Endothelial cell of umbilical vein (primary cell): Measurements from ENCODE around the gene CELSR2. TPM values are rescaled to one million over a fixed set of nuclear protein-coding genes. Genes with fewer than 3 reads are reported as not detected.

ENCODE experiments used
- BruUV-seq: library from RNA; stranded (reverse); fragments of 400-500 nt; replicated peaks from 2 replicates; lab custom pipeline; 2021; lab: Mats Ljungman, UMichigan
- CTCF ChIA-PET: fragments of 300-600, 350-600 bp; sonication (Branson Sonifier 250); formaldehyde crosslinking; loops from one replicate; lab custom pipeline; 2021; ENCODE audit warnings: antibody characterized with exemption, inconsistent platforms; lab: Charles Lee
- POLR2A ChIA-PET: fragments of 300-600, 350-600 bp; sonication (Branson Sonifier 250); formaldehyde crosslinking; loops from one replicate; lab custom pipeline; 2021; ENCODE audit warnings: antibody characterized with exemption, inconsistent platforms; lab: Charles Lee
- DNase-seq: peaks from one replicate; pipeline ENCODE4 v3.0.0-alpha.2; 2011; ENCODE audit warnings: low read depth, low spot score
- FAIRE-seq: peaks from 2 replicates; lab custom pipeline; 2011; peaks lifted over from hg19 to GRCh38; lab: Jason Lieb, UNC
- H2AFZ ChIP-seq: 2 replicates; pipeline ENCODE4 v1.6.0; 2012; ENCODE audit warnings: low read depth, low read length, control low read depth, inconsistent platforms
- H3K27ac ChIP-seq: 2 replicates; pipeline ENCODE4 v1.5.1; 2011; ENCODE audit warnings: low read depth, mild to moderate bottlenecking, control low read depth, low read length, moderate library complexity; ENCODE audit not compliant: insufficient read depth
- H3K27me3 ChIP-seq, 2 experiments: 2 replicates each; pipeline versions ENCODE4 v1.6.0 to v1.6.1; 2011; ENCODE audit warnings: low read length in 2 of 2, mixed read lengths in 1 of 2; ENCODE audit not compliant: control insufficient read depth in 2 of 2, insufficient read depth in 2 of 2
- H3K36me3 ChIP-seq, 2 experiments: 2 replicates in 1 of 2; 3 replicates in 1 of 2; pipeline ENCODE4 v1.5.1; 2011; ENCODE audit warnings: low read length in 2 of 2, mild to moderate bottlenecking in 1 of 2, moderate library complexity in 1 of 2; ENCODE audit not compliant: control insufficient read depth in 2 of 2, insufficient read depth in 2 of 2; ENCODE audit errors: extremely low read depth in 1 of 2
- H3K4me1 ChIP-seq: 3 replicates; pipeline ENCODE4 v1.5.1; 2011; ENCODE audit warnings: mild to moderate bottlenecking, low read length; ENCODE audit not compliant: control insufficient read depth, insufficient read depth; ENCODE audit errors: extremely low read depth
- H3K4me2 ChIP-seq: 2 replicates; pipeline ENCODE4 v1.6.1; 2011; ENCODE audit warnings: low read length, control low read depth, mixed read lengths; ENCODE audit not compliant: insufficient read depth
- H3K4me3 ChIP-seq, 3 experiments: fragments of 200-600 bp in 1 of 3; sonication (generic), shearing (Covaris generic) in 1 of 3; replicated peaks in 1 of 3; 2 replicates each; pipeline ENCODE4 v1.5.1; 2011 to 2016; ENCODE audit warnings: control low read depth in 3 of 3, low read length in 3 of 3, mild to moderate bottlenecking in 2 of 3, inconsistent platforms in 1 of 3, low read depth in 1 of 3, moderate library complexity in 1 of 3; ENCODE audit not compliant: insufficient read depth in 1 of 3
- H3K79me2 ChIP-seq: 2 replicates; pipeline ENCODE4 v1.6.0; 2012; ENCODE audit warnings: low read length, inconsistent platforms; ENCODE audit not compliant: control insufficient read depth, insufficient read depth
- H3K9ac ChIP-seq: replicated peaks from 2 replicates; pipeline ENCODE3; 2011; ENCODE audit warnings: low read length, control low read depth; ENCODE audit not compliant: insufficient read depth; ENCODE audit errors: extremely low read depth
- H3K9me1 ChIP-seq: replicated peaks from 3 replicates; pipeline ENCODE4 v1.6.0; 2011; ENCODE audit warnings: mild to moderate bottlenecking, low read length; ENCODE audit not compliant: control insufficient read depth, insufficient read depth; ENCODE audit errors: extremely low read depth
- H3K9me3 ChIP-seq: replicated peaks from 2 replicates; pipeline ENCODE4 v1.5.1; 2012; ENCODE audit warnings: low read length, inconsistent platforms; ENCODE audit not compliant: control insufficient read depth, insufficient read depth
- H4K20me1 ChIP-seq: replicated peaks from 2 replicates; pipeline ENCODE3; 2011; ENCODE audit warnings: mild to moderate bottlenecking, low read length; ENCODE audit not compliant: control insufficient read depth, insufficient read depth; ENCODE audit errors: extremely low read depth
- CTCF ChIP-seq, 2 donors: IDR thresholded peaks; 1 replicate in 1 of 2; 2 replicates in 1 of 2; pipeline ENCODE4 v1.5.1; 2011; ENCODE audit warnings: low read length in 2 of 2, mild to moderate bottlenecking in 2 of 2, moderate library complexity in 2 of 2, control low read depth in 1 of 2, inconsistent platforms in 1 of 2, low read depth in 1 of 2; ENCODE audit not compliant: insufficient read depth in 1 of 2; ENCODE audit errors: extremely low read depth in 1 of 2
- EZH2 ChIP-seq: IDR thresholded peaks from 2 replicates; pipeline ENCODE4 v1.6.1; 2012; ENCODE audit warnings: borderline replicate concordance, low read depth, mild to moderate bottlenecking, moderate library complexity, low read length, inconsistent platforms; ENCODE audit not compliant: severe bottlenecking
- FOS ChIP-seq: IDR thresholded peaks from 2 replicates; pipeline ENCODE4 v1.6.1; 2011; ENCODE audit warnings: mild to moderate bottlenecking, low read length, moderate library complexity, borderline replicate concordance; ENCODE audit not compliant: insufficient read depth
- GATA2 ChIP-seq: IDR thresholded peaks from 2 replicates; pipeline ENCODE4 v1.7.0; 2011; ENCODE audit warnings: low read depth, mild to moderate bottlenecking, moderate library complexity, mixed read lengths, low read length; ENCODE audit not compliant: insufficient read length, insufficient read depth
- JUN ChIP-seq: IDR thresholded peaks from 2 replicates; pipeline ENCODE4 v1.6.1; 2011; ENCODE audit warnings: borderline replicate concordance, low read depth; ENCODE audit not compliant: insufficient read length, insufficient read depth
- MAX ChIP-seq: IDR thresholded peaks from 2 replicates; pipeline ENCODE4 v1.6.1; 2011; ENCODE audit not compliant: insufficient read depth, insufficient read length
- MYC ChIP-seq: IDR thresholded peaks from one replicate; pipeline ENCODE4 v1.6.1; 2011; ENCODE audit warnings: mild to moderate bottlenecking, low read depth, low read length
- POLR2A ChIP-seq: IDR thresholded peaks from 2 replicates; pipeline ENCODE4 v1.6.1; 2012; ENCODE audit warnings: low read depth, mild to moderate bottlenecking, control low read depth, low read length
- POLR2AphosphoS5 ChIP-seq: IDR thresholded peaks from 2 replicates; pipeline ENCODE4 v1.6.1; 2012; ENCODE audit warnings: low read depth, mild to moderate bottlenecking, control low read depth, low read length, moderate library complexity; ENCODE audit not compliant: insufficient read depth
- dilution Hi-C: fragments of 300-500 bp; cut with MboI; formaldehyde crosslinking; loops from one replicate; pipeline ENCODE4 v1.15.0; 2019; ENCODE audit warnings: low sequenced_read_pairs; ENCODE audit not compliant: extremely low pct_ligation_motif_present
- intact Hi-C: fragments of 100-400 bp; cut with micrococcal nuclease; formaldehyde crosslinking; loops from one replicate; pipeline ENCODE4 v1.10.0; 2022
- polyA plus RNA-seq, 4 experiments: library from polyadenylated mRNA; depleted of rRNA in 3 of 4; stranded (reverse) in 3 of 4; unstranded in 1 of 4; fragments of >200 nt; gene quantifications; 2 replicates each; pipeline versions ENCODE4 v1.2.1 to v1.2.3, GENCODE V29; 2011 to 2012; ENCODE audit warnings: missing spikeins in 1 of 4
- total RNA-seq: library from RNA; stranded (reverse); gene quantifications from 2 replicates; pipeline ENCODE4 v1.2.3, GENCODE V29; 2021

Gene CELSR2
- total and polyA plus RNA-seq, 2 donors (not counting 3 experiments of a cell fraction or from before 2014, with no cell fraction given): 0.90 to 1.4 TPM

- BruUV-seq: TSS peak; percentile 24
- H3K27me3 ChIP-seq: no peaks in the 10 kb centered on the region
- ChIA-PET CTCF (interaction anchor here (1.2 to 3.7 kb wide), 4 partner anchors 18 to 209 kb away, joined by 3 to 57 read pairs (median 4); partner anchors contain the start of gene SORT1), POLR2A (no interaction called here)
- no peaks in the 10 kb centered on the region for H4K20me1 ChIP-seq
- no peak overlapping the region for H3K27ac ChIP-seq
- no peaks in the 10 kb centered on the region for H3K9me1 ChIP-seq
- H3K4me2 ChIP-seq: peak overlapping the region; percentile 99
- H3K9ac ChIP-seq: peak overlapping the region; percentile 46
- FAIRE-seq (peak; percentile 54), DNase-seq (no peak)
- H3K4me1 ChIP-seq: peaks cover 22% of the 10 kb centered on the region
- no peak for TF ChIP-seq POLR2A
- no peak for TF ChIP-seq POLR2AphosphoS5
- no peak for TF ChIP-seq FOS
- TF ChIP-seq MYC: no peak
- TF ChIP-seq JUN: no peak
- no peak for TF ChIP-seq GATA2
- TF ChIP-seq MAX: no peak
- TF ChIP-seq EZH2: no peak
- TF ChIP-seq CTCF (IDR thresholded peaks at IDR 0.05; ENCODE audit: extremely low read depth in 1 of 2, insufficient read depth in 1 of 2, low read depth in 1 of 2, low read length in 2 of 2): no peak
- peak overlapping the region; percentile 61 to 81 (median 71) for H3K4me3 ChIP-seq
- dilution Hi-C loops: no loop called here
- H3K9me3 ChIP-seq: no peaks in the 10 kb centered on the region
- intact Hi-C loops: no loop called here
- peak overlapping the region; percentile 100 for H2AFZ ChIP-seq
- peaks cover 16% of the 10 kb centered on the region for H3K79me2 ChIP-seq
- H3K36me3 ChIP-seq: no peaks in the 10 kb centered on the region
Observed at GRCh38 chr1:109281680-109282496, 32.5 kb downstream of the CELSR2 start.
